HepG2 (cell line): ENCODE results near the gene SCARF1. TPM values are rescaled to one million over a fixed set of nuclear protein-coding genes. Genes with fewer than 3 reads are reported as not detected.
A peak's percentile ranks its signal among the peaks of the same experiment; 100 is the strongest.

Experiments
- AGO1 ChIP-seq: fragments of 200-400 bp; formaldehyde crosslinking; IDR thresholded peaks from 2 replicates; pipeline ENCODE4 v1.6.1; 2017; ENCODE audit warnings: mild to moderate bottlenecking, low read depth, low read length, moderate library complexity; ENCODE audit not compliant: poor library complexity, severe bottlenecking
- CTCF ChIP-seq: sonication (generic); formaldehyde crosslinking; IDR thresholded peaks from 2 replicates; pipeline ENCODE4 v1.5.0; 2020; ENCODE audit warnings: mild to moderate bottlenecking, missing genetic modification reagents, moderate library complexity
- HNF4G ChIP-seq, 2 experiments: sonication (generic) in 1 of 2; formaldehyde crosslinking in 1 of 2; IDR thresholded peaks; 2 replicates each; pipeline versions ENCODE4 v1.4.0 to v1.6.1; 2011 to 2020; ENCODE audit warnings: borderline replicate concordance in 2 of 2, low read depth in 2 of 2, mild to moderate bottlenecking in 2 of 2, low read length in 1 of 2, missing genetic modification reagents in 1 of 2, moderate library complexity in 1 of 2
- JUN ChIP-seq: sonication (generic); formaldehyde crosslinking; IDR thresholded peaks from 2 replicates; pipeline ENCODE4 v1.4.0; 2020; ENCODE audit warnings: mild to moderate bottlenecking, missing genetic modification reagents
- KLF9 ChIP-seq: IDR thresholded peaks from 2 replicates; pipeline ENCODE4 v1.6.1; 2016; ENCODE audit warnings: low read depth
- LBX2 ChIP-seq: sonication (generic); formaldehyde crosslinking; IDR thresholded peaks from 2 replicates; pipeline ENCODE4 v1.5.0; 2020; ENCODE audit warnings: missing genetic modification reagents, mild to moderate bottlenecking, borderline replicate concordance
- MIXL1 ChIP-seq: IDR thresholded peaks from 2 replicates; pipeline ENCODE4 v1.6.1; 2016
- MXD1 ChIP-seq: sonication (generic); formaldehyde crosslinking; IDR thresholded peaks from 2 replicates; pipeline ENCODE4 v1.4.0; 2020; ENCODE audit warnings: mild to moderate bottlenecking, missing genetic modification reagents
- PAX8 ChIP-seq: sonication (generic); formaldehyde crosslinking; IDR thresholded peaks from 2 replicates; pipeline ENCODE4 v1.8.0; 2022; ENCODE audit warnings: mild to moderate bottlenecking, missing genetic modification reagents, borderline replicate concordance
- PHF20 ChIP-seq: sonication (generic); formaldehyde crosslinking; IDR thresholded peaks from 2 replicates; pipeline ENCODE4 v1.5.0; 2020; ENCODE audit warnings: mild to moderate bottlenecking, missing genetic modification reagents
- PHF5A ChIP-seq: IDR thresholded peaks from one replicate; pipeline ENCODE4 v1.6.1; 2018; ENCODE audit warnings: low read depth, missing genetic modification reagents; ENCODE audit not compliant: unreplicated experiment
- SMYD3 ChIP-seq: sonication (generic); formaldehyde crosslinking; IDR thresholded peaks from 2 replicates; pipeline ENCODE4 v1.8.1; 2023; ENCODE audit warnings: mild to moderate bottlenecking, missing genetic modification reagents
- SRSF9 ChIP-seq: fragments of 200-400 bp; formaldehyde crosslinking; IDR thresholded peaks from 2 replicates; pipeline ENCODE4 v1.6.1; 2018; ENCODE audit warnings: borderline replicate concordance, mild to moderate bottlenecking, low read depth, low read length; ENCODE audit not compliant: insufficient read depth, poor library complexity, severe bottlenecking
- TEAD3 ChIP-seq: optimal IDR thresholded peaks from 2 replicates; pipeline ENCODE3; 2016; ENCODE audit warnings: borderline replicate concordance
- TFDP1 ChIP-seq: IDR thresholded peaks from 2 replicates; pipeline ENCODE4 v1.6.1; 2016; ENCODE audit warnings: missing compliant biosample characterization, missing genetic modification reagents, borderline replicate concordance
- TGIF2 ChIP-seq: IDR thresholded peaks from 2 replicates; pipeline ENCODE4 v1.6.1; 2016; ENCODE audit warnings: control low read depth, missing compliant biosample characterization
- ZBTB26 ChIP-seq: IDR thresholded peaks from 2 replicates; pipeline ENCODE4 v1.6.1; 2016; ENCODE audit warnings: missing compliant biosample characterization, missing genetic modification reagents, borderline replicate concordance
- ZNF331 ChIP-seq: sonication (generic); formaldehyde crosslinking; IDR thresholded peaks from 2 replicates; pipeline ENCODE4 v1.4.0; 2020; ENCODE audit warnings: missing genetic modification reagents
- ZNF333 ChIP-seq: sonication (generic); formaldehyde crosslinking; IDR thresholded peaks from 2 replicates; pipeline ENCODE4 v1.4.0; 2020; ENCODE audit warnings: mild to moderate bottlenecking, missing genetic modification reagents, borderline replicate concordance
- ZNF337 ChIP-seq: sonication (generic); formaldehyde crosslinking; IDR thresholded peaks from 2 replicates; pipeline ENCODE4 v1.5.1; 2020; ENCODE audit warnings: missing genetic modification reagents, low read depth, mild to moderate bottlenecking, borderline replicate concordance
- ZNF350 ChIP-seq: sonication (generic); formaldehyde crosslinking; IDR thresholded peaks from 2 replicates; pipeline ENCODE4 v1.4.0; 2020; ENCODE audit warnings: mild to moderate bottlenecking, low read depth, missing genetic modification reagents, borderline replicate concordance
- ZNF703 ChIP-seq: sonication (generic); formaldehyde crosslinking; IDR thresholded peaks from 2 replicates; pipeline ENCODE4 v1.5.1; 2020; ENCODE audit warnings: missing genetic modification reagents, mild to moderate bottlenecking, moderate library complexity, borderline replicate concordance
- ZNF766 ChIP-seq: sonication (generic); formaldehyde crosslinking; IDR thresholded peaks from 2 replicates; pipeline ENCODE4 v1.5.0; 2020; ENCODE audit warnings: missing genetic modification reagents, borderline replicate concordance
- polyA plus RNA-seq, 8 experiments: library from polyadenylated mRNA; depleted of rRNA in 3 of 8; stranded (reverse) in 7 of 8; unstranded in 1 of 8; fragments of >200 nt; fragmentation: Illumina TruSeq in 4 of 8; extraction: Trizol in 4 of 8; gene quantifications; 2 replicates each; pipeline versions ENCODE4 v1.2.1 to v1.2.3, GENCODE V29; 2011 to 2016; ENCODE audit warnings: low read depth in 4 of 8, missing spikeins in 1 of 8, mixed read lengths in 1 of 8; ENCODE audit not compliant: insufficient read depth in 1 of 8
- total RNA-seq, 5 experiments: library from RNA; depleted of rRNA; stranded (reverse); fragments of >200 nt; fragmentation: Illumina TruSeq; extraction: Trizol; gene quantifications; 2 replicates each; pipeline ENCODE4 v1.2.3, GENCODE V29; 2016; ENCODE audit warnings: low read depth in 1 of 5

Gene SCARF1
- total and polyA plus RNA-seq, 2 of the 13 experiments (the other 11 are each of a cell fraction or from before 2014, with no cell fraction given) = 0.24 to 0.71 TPM

GRCh38 chr17:1684378-1685189 lies 39.1 kb upstream of the SCARF1 start, which contains the start of gene PRPF8 (continued):
- TF ChIP-seq MXD1 (CRISPR knock-in tag) = peak; percentile 76; the same call in 1 of the 2 replicates
- peak; percentile 64; the same call in 1 of the 2 replicates for TF ChIP-seq ZNF333 (CRISPR knock-in tag)
- peak; percentile 52 for TF ChIP-seq PHF5A (CRISPR knock-in tag)
- TF ChIP-seq CTCF = no peak
- TF ChIP-seq TFDP1 (CRISPR knock-in tag) = peak; percentile 70; the same call in 1 of the 2 replicates
- no peak; the same call in 1 of the 2 replicates for TF ChIP-seq ZNF331 (CRISPR knock-in tag)
- no peak for TF ChIP-seq ZNF766 (CRISPR knock-in tag)
- TF ChIP-seq PAX8 (CRISPR knock-in tag) = peak; percentile 55; the same call in 1 of the 2 replicates
- peak; percentile 72 for TF ChIP-seq TEAD3 (CRISPR knock-in tag)
- TF ChIP-seq AGO1 = no peak
- TF ChIP-seq PHF20 = peak; percentile 86
- peak; percentile 83; the same call in 1 of the 2 replicates for TF ChIP-seq KLF9
- TF ChIP-seq TGIF2 = peak; percentile 77; the same call in 1 of the 2 replicates
- TF ChIP-seq SRSF9 = no peak
- TF ChIP-seq SMYD3 = no peak
- no peak for TF ChIP-seq LBX2 (CRISPR knock-in tag)
- TF ChIP-seq ZNF337 (CRISPR knock-in tag) = 0 out of 2 replicates have a peak, but pooled peaks have one; percentile 48
- no peak for TF ChIP-seq JUN
- 0 out of 2 replicates have a peak, but pooled peaks have one; percentile 50 for TF ChIP-seq ZNF703 (CRISPR knock-in tag)
- TF ChIP-seq HNF4G (IDR thresholded peaks at IDR 0.05; ENCODE audit: borderline replicate concordance, low read depth, low read length) = 0 out of 2 replicates have a peak, but pooled peaks have one; percentile 2
- TF ChIP-seq HNF4G (CRISPR knock-in tag; IDR thresholded peaks at IDR 0.05; ENCODE audit: borderline replicate concordance, low read depth) = no peak
- TF ChIP-seq ZNF350 (CRISPR knock-in tag) = peak; percentile 82; the same call in 1 of the 2 replicates
- peak; percentile 57; the same call in 1 of the 2 replicates for TF ChIP-seq ZBTB26
- peak; percentile 12; the same call in 1 of the 2 replicates for TF ChIP-seq MIXL1 (CRISPR knock-in tag)
